CD14-positive monocyte (primary cell): Measurements from ENCODE around the gene GPATCH2. TPM values are rescaled to one million over a fixed set of nuclear protein-coding genes. Genes with fewer than 3 reads are reported as not detected.

Experiments used
- DNase-seq, 3 donors: peaks; one replicate each; pipeline ENCODE4 v3.0.0-alpha.2; 2011 to 2022
- H2AFZ ChIP-seq: 2 replicates; pipeline ENCODE4 v1.6.0; 2012; ENCODE audit warnings: mild to moderate bottlenecking, low read depth, low read length, inconsistent platforms; ENCODE audit not compliant: insufficient read depth, poor library complexity, severe bottlenecking
- H3K27ac ChIP-seq, 2 donors: 1 replicate in 1 of 2; 2 replicates in 1 of 2; pipeline ENCODE4 v1.5.1; 2012 to 2013; ENCODE audit warnings: low read length in 2 of 2, control low read depth in 1 of 2, inconsistent platforms in 1 of 2, low read depth in 1 of 2, mild to moderate bottlenecking in 1 of 2
- H3K27me3 ChIP-seq, 2 donors: one replicate each; pipeline versions ENCODE4 v1.6.0 to v1.6.1; 2011 to 2013; ENCODE audit warnings: low read length in 2 of 2; ENCODE audit not compliant: control insufficient read depth in 2 of 2, insufficient read depth in 2 of 2
- H3K36me3 ChIP-seq, 2 donors: replicated peaks in 1 of 2; 1 replicate in 1 of 2; 2 replicates in 1 of 2; pipeline versions ENCODE4 v1.5.1 to v1.6.1; 2012 to 2013; ENCODE audit warnings: low read length in 2 of 2, control low read depth in 1 of 2, inconsistent platforms in 1 of 2, mild to moderate bottlenecking in 1 of 2; ENCODE audit not compliant: insufficient read depth in 2 of 2, control insufficient read depth in 1 of 2
- H3K4me1 ChIP-seq, 2 donors: 1 replicate in 1 of 2; 2 replicates in 1 of 2; pipeline versions ENCODE4 v1.5.1 to v1.6.1; 2012 to 2013; ENCODE audit warnings: low read length in 2 of 2, control low read depth in 1 of 2, inconsistent platforms in 1 of 2, mild to moderate bottlenecking in 1 of 2, moderate library complexity in 1 of 2; ENCODE audit not compliant: insufficient read depth in 2 of 2, control insufficient read depth in 1 of 2
- H3K4me2 ChIP-seq: replicated peaks from 2 replicates; pipeline ENCODE3; 2012; ENCODE audit warnings: low read length, moderate library complexity, mild to moderate bottlenecking; ENCODE audit not compliant: poor library complexity, severe bottlenecking; ENCODE audit errors: extremely low read depth
- H3K4me3 ChIP-seq, 3 experiments: fragments of 200-600 bp in 1 of 3; sonication (generic) in 1 of 3; replicated peaks in 1 of 3; 1 replicate in 2 of 3; 2 replicates in 1 of 3; pipeline ENCODE4 v1.5.1; 2011 to 2013; ENCODE audit warnings: low read length in 3 of 3, mild to moderate bottlenecking in 3 of 3, control low read depth in 2 of 3, low read depth in 2 of 3, inconsistent platforms in 1 of 3, moderate library complexity in 1 of 3
- H3K79me2 ChIP-seq: 2 replicates; pipeline ENCODE4 v1.6.0; 2012; ENCODE audit warnings: mild to moderate bottlenecking, control low read depth, inconsistent platforms, low read length, moderate library complexity; ENCODE audit not compliant: insufficient read depth
- H3K9ac ChIP-seq: 2 replicates; pipeline ENCODE4 v1.6.0; 2017; ENCODE audit warnings: low read length, mild to moderate bottlenecking; ENCODE audit not compliant: insufficient read depth, poor library complexity, severe bottlenecking
- H3K9me3 ChIP-seq, 2 donors: replicated peaks in 1 of 2; 1 replicate in 1 of 2; 2 replicates in 1 of 2; pipeline versions ENCODE4 v1.5.1 to v1.6.1; 2012 to 2013; ENCODE audit warnings: low read length in 2 of 2, control low read depth in 1 of 2; ENCODE audit not compliant: control insufficient read depth in 1 of 2, insufficient read depth in 1 of 2
- H4K20me1 ChIP-seq: 2 replicates; pipeline ENCODE4 v1.6.0; 2012; ENCODE audit warnings: mild to moderate bottlenecking, low read length, control low read depth, moderate library complexity; ENCODE audit not compliant: insufficient read depth
- H3K27ac Mint-ChIP-seq, 7 donors: one replicate each; pipeline ENCODE4 v1.8.0; 2020; ENCODE audit warnings: mild to moderate bottlenecking in 7 of 7, mixed read lengths in 7 of 7, moderate library complexity in 6 of 7, inconsistent platforms in 2 of 7
- H3K27me3 Mint-ChIP-seq, 3 donors: one replicate each; pipeline ENCODE4 v1.8.0; 2021 to 2022; ENCODE audit warnings: low read depth in 3 of 3, mild to moderate bottlenecking in 3 of 3, mixed read lengths in 3 of 3, moderate library complexity in 3 of 3, inconsistent platforms in 1 of 3
- H3K36me3 Mint-ChIP-seq, 2 donors: one replicate each; pipeline ENCODE4 v1.8.0; 2020; ENCODE audit warnings: mixed read lengths in 2 of 2, inconsistent platforms in 1 of 2, mild to moderate bottlenecking in 1 of 2
- H3K4me1 Mint-ChIP-seq: one replicate; pipeline ENCODE4 v1.8.0; 2020; ENCODE audit warnings: mild to moderate bottlenecking, mixed read lengths
- H3K4me3 Mint-ChIP-seq, 2 donors: one replicate each; pipeline ENCODE4 v1.8.0; 2020; ENCODE audit warnings: mild to moderate bottlenecking in 2 of 2, mixed read lengths in 2 of 2, moderate library complexity in 1 of 2
- H3K9me3 Mint-ChIP-seq, 7 donors: one replicate each; pipeline ENCODE4 v1.8.0; 2020 to 2022; ENCODE audit warnings: mixed read lengths in 7 of 7, mild to moderate bottlenecking in 6 of 7, moderate library complexity in 6 of 7, inconsistent platforms in 2 of 7
- CTCF ChIP-seq: fragments of 200-600 bp; IDR thresholded peaks from one replicate; pipeline ENCODE4 v1.8.0; 2022; ENCODE audit warnings: antibody characterized with exemption, mild to moderate bottlenecking
- WGBS: methylation state at CpG from one replicate; pipeline ENCODE4 v1.1.5; 2013; ENCODE audit warnings: missing lambda C conversion rate; ENCODE audit not compliant: insufficient coverage; 5-methylcytosine and 5-hydroxymethylcytosine counted together
- intact Hi-C, 2 donors: fragments of 100-400 bp; cut with micrococcal nuclease; formaldehyde crosslinking; loops; one replicate each; pipeline versions ENCODE4 v1.15.0 to v1.15.1; 2023
- polyA plus RNA-seq, 3 donors: library from polyadenylated mRNA; depleted of rRNA in 1 of 3; unstranded in 2 of 3; stranded (reverse) in 1 of 3; fragments of 300-500 nt in 2 of 3; fragments of >200 nt in 1 of 3; fragmentation: Illumina TruSeq in 2 of 3; gene quantifications; 1 replicate in 2 of 3; 2 replicates in 1 of 3; pipeline ENCODE4 v1.2.3, GENCODE V29; 2012 to 2021

Gene GPATCH2
- polyA plus RNA-seq, 3 donors, result 1.8 to 3.4 (median 1.9) TPM

GRCh38 chr1:217673387-217673786 lies 42.5 kb upstream of the GPATCH2 start:
- Mint-ChIP-seq H3K36me3 (no peaks in the 10 kb centered on the region), H3K27ac (peak overlapping the region in 6 of 7 donors; percentile 49 to 81 (median 70)), H3K9me3 (peaks cover 0 to 1% (median 0%) of the 10 kb centered on the region in 7 donors), H3K4me1 (peaks cover 34% of the 10 kb centered on the region), H3K4me3 (peak overlapping the region in 1 of 2 donors; percentile 19), H3K27me3 (peaks cover 0 to 6% (median 3%) of the 10 kb centered on the region in 3 donors)
- Histone ChIP-seq H3K4me2 (peak overlapping the region; percentile 29), H3K27ac (peak overlapping the region in 1 of 2 donors; percentile 58), H3K4me1 (peaks cover 28 to 32% of the 10 kb centered on the region in 2 donors), H3K27me3 (no peaks in the 10 kb centered on the region), H3K36me3 (no peaks in the 10 kb centered on the region), H3K4me3 (no peak overlapping the region), H3K9me3 (no peaks in the 10 kb centered on the region), H3K79me2 (no peaks in the 10 kb centered on the region), H4K20me1 (no peaks in the 10 kb centered on the region), H3K9ac (no peak overlapping the region), H2AFZ (peak overlapping the region; percentile 6)
- no peak for TF ChIP-seq CTCF
- DNase-seq, result peak; percentile 19 to 45 (median 31)
- 0% methylated on average over 1 of the region's 2 CpGs for WGBS
- intact Hi-C loops, result no loop called here

- no peak overlapping the region for H2AFZ ChIP-seq
- H3K9me3 ChIP-seq, result no peaks in the 10 kb centered on the region
- Mint-ChIP-seq H3K4me3 (no peak overlapping the region), H3K4me1 (peaks cover 18% of the 10 kb centered on the region), H3K27me3 (peaks cover 2 to 6% (median 2%) of the 10 kb centered on the region in 3 donors), H3K27ac (no peak overlapping the region), H3K9me3 (peaks cover 0 to 2% (median 0%) of the 10 kb centered on the region in 7 donors), H3K36me3 (no peaks in the 10 kb centered on the region)
- H4K20me1 ChIP-seq, result no peaks in the 10 kb centered on the region
- intact Hi-C loops, result no loop called here
- no CpG with 5 or more reads among the region's 2 CpGs for WGBS
- H3K27me3 ChIP-seq, result peaks cover 0 to 4% of the 10 kb centered on the region in 2 donors
- no peak for DNase-seq
- peaks cover 14 to 16% of the 10 kb centered on the region in 2 donors for H3K4me1 ChIP-seq
- H3K36me3 ChIP-seq, result no peaks in the 10 kb centered on the region
- no peak overlapping the region for H3K4me2 ChIP-seq
- H3K79me2 ChIP-seq, result no peaks in the 10 kb centered on the region
- TF ChIP-seq CTCF, result no peak
- no peak overlapping the region for H3K27ac ChIP-seq
- no peak overlapping the region for H3K9ac ChIP-seq
- no peak overlapping the region for H3K4me3 ChIP-seq
Observed at GRCh38 chr1:217668351-217668940, 37.6 kb upstream of the GPATCH2 start.
